GM18508 (cell line): ENCODE measurements around the gene RAB11B.
"Not testable (repeated sequence)": the region's sequence is repeated elsewhere in the genome, so short reads cannot be mapped to it uniquely, and the experiment has no call there.

Source experiments
- ATAC-seq: cut with Tn5 transposase; IDR thresholded peaks from one replicate; pipeline ENCODE4 v1.9.1; 2021; ENCODE audit warnings: moderate number of reproducible peaks; ENCODE audit not compliant: insufficient read depth, unreplicated experiment

The RAB11B gene

GRCh38 chr19:8370176-8371010 lies 19.8 kb upstream of the RAB11B start:
- no peak for ATAC-seq

GRCh38 chr19:8371011-8371804 lies 19.0 kb upstream of the RAB11B start:
- ATAC-seq, result no peak

- ATAC-seq, result no peak
Measured at GRCh38 chr19:8373867-8374813, 16.0 kb upstream of the RAB11B start.

DNA sequence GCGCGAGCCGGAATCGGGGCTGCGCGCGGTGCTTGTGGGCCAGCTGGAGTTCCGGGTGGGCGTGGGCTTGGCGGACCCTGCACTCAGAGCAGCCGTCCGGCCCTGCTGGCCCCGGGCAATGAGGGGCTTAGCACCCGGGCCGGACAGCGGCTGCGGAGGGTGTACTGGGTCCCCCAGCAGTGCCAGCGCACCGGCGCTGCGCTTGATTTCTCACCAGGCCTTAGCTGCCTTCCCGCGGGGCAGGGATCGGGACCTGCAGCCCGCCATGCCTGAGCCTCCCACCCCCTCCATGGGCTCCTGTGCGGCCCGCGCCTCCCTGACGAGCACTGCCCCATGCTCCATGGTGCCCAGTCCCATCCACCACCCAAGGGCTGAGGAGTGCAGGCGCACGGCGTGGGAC lies 14.4 kb upstream of the RAB11B start:
- ATAC-seq, result not testable (repeated sequence)

DNA sequence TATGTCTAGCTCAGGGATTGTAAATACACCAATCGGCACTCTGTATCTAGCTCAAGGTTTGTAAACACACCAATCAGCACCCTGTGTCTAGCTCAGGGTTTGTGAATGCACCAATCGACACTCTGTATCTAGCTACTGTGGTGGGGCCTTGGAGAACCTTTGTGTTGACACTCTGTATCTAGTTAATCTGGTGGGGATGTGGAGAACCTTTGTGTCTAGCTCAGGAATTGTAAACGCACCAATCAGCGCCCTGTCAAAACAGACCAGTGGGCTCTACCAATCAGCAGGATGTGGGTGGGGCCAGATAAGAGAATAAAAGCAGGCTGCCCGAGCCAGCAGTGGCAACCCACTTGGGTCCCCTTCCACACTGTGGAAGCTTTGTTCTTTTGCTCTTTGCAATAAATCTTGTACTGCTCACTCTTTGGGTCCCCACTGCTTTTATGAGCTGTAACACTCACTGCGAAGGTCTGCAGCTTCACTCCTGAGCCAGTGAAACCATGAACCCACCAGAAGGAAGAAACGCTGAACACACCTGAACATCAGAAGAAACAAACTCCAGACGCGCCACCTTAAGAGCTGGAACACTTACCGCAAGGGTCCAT lies 13.7 kb upstream of the RAB11B start:
- ATAC-seq, result not testable (repeated sequence)

DNA sequence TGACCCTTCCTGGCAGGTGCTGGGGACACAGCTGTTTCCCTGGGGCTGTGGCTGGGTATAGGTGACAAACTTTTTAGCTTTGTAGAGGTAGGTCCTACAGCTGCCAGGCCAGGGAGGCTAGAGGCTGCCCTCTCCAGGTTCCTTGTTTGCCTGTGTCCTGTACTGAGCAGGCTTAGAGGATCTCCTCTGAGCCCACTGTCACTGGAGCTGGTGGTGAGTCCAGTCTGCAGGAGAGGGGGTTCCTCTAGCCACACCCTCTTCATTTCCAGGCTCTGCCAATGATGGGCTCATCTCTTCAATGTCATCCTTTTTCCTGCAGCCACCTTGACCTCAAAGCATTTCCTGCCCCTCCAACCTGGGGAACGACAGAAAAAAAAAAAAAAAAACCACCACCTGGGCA lies 12.6 kb upstream of the RAB11B start:
- ATAC-seq, result no peak

- not testable (repeated sequence) for ATAC-seq
Measured at GRCh38 chr19:8379156-8379891, 10.8 kb upstream of the RAB11B start.

DNA sequence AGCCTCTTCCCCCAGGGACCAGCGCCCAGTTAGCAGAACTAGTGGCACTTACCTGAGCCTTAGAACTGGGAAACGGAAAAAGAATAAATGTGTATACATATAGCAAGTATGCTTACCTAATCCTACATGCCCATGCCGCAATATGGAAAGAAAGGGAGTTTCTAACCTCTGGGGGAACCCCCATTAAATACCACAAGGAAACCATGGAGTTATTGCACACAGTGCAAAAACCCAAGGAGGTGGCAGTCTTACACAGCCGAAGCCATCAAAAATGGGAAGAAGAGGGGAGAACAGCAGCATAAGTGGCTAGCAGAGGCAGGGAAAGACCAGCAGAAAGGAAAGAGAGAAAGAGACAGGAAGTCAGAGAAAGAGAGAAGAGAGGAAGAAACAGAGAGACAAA lies 5.6 kb upstream of the RAB11B start:
- not testable (repeated sequence) for ATAC-seq

- ATAC-seq, result not testable (repeated sequence)
Measured at GRCh38 chr19:8385103-8385502, 5.1 kb upstream of the RAB11B start.

- not testable (repeated sequence) for ATAC-seq
Measured at GRCh38 chr19:8385566-8385965, 4.6 kb upstream of the RAB11B start.

GRCh38 chr19:8386419-8386818 lies 3.7 kb upstream of the RAB11B start:
- not testable (repeated sequence) for ATAC-seq

DNA sequence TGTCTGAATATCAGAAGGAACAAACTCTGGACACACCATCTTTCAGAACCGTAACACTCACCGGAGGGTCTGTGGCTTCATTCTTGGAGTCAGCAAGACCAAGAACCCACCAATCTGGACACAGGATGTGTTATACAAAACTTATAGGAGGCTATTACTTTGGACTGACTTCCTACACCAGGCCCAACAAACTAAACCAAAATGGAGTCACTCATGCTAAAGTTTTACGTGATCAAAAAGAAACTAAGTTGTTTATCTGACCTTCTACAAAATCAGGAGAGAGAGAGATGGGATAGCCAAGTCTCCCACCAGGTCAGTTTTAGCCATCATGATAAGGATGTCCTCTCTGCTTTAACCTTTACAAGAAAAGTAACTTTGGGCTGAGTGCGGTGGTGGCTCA lies 3.2 kb upstream of the RAB11B start:
- ATAC-seq, result no peak

GRCh38 chr19:8387688-8388611 lies 2.2 kb upstream of the RAB11B start:
- no peak for ATAC-seq

GRCh38 chr19:8388612-8388958 lies 1.6 kb upstream of the RAB11B start:
- ATAC-seq, result no peak

DNA sequence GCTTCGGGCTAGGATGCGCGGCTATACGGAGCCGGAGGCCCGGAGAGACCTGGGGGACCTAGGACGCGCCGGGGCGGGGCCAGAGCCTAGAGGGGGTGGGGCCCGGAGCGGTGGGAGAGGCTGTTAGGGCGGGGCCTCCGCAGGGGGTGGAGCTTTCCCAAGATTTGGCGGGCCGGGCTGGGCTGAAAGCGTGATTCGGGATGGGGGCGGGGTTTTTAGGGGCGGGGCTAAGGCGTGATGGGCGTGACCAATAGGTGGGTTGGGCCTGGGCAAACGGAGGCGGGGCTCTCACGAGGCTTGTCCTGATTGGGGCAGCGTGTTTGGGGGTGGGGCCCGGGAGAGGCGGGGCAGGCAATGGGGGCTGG lies 439 bp downstream of the RAB11B start:
- no peak for ATAC-seq

GRCh38 chr19:8391198-8392016 lies 1.2 kb downstream of the RAB11B start:
- no peak for ATAC-seq

DNA sequence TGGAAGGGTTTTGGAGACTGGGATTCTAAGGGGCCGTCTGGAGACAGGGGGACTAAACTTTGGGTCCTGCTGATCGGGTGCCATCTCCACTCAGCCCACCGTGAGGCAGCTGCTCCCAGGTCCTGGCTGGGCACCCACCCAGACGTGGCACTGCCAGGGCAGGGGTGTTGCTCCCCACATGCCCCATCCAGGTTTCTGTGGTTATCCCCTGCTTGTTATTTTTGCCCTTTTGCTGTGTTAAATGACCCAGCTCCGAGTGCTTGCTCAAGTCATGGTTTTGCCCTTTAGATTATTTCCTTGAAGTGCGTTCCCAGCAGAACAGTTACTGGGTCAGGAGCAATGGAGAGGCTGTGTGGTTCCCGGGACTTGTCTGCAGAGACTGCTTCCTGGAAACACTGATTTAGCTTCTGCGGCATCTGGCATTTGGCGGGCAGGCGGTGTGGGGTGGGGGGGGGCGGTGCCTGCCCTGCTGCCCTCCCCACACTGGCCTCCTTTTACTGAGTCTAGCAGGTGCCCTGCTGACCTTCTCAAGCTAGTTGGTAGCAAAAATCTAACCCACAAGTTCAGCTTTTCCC lies 1.9 kb downstream of the RAB11B start:
- ATAC-seq, result no peak
